Adipose tissue (tissue), 3 donors: ENCODE measurements around the gene DPP8. TPM values are rescaled to one million over a fixed set of nuclear protein-coding genes. Genes with fewer than 3 reads are reported as not detected.
"Not testable (repeated sequence)": the region's sequence is repeated elsewhere in the genome, so short reads cannot be mapped to it uniquely, and the experiment has no call there.

Experiments used
- H3K27ac ChIP-seq: one replicate; pipeline ENCODE4 v1.5.1; 2013; ENCODE audit warnings: low read depth, low read length
- WGBS, 3 donors: extraction: QIAGEN DNeasy Blood & Tissue Kit; methylation state at CpG; one replicate each; pipeline ENCODE4 v1.1.7; 2013; 5-methylcytosine and 5-hydroxymethylcytosine counted together
- polyA plus RNA-seq, 3 donors: library from polyadenylated mRNA; stranded (reverse); fragments of 200-250 nt; gene quantifications; one replicate each; pipeline ENCODE4 v1.2.3, GENCODE V29; 2013
- donor health status: healthy with polysubstance abuse.
- donor health status: Bipolar disorder and iron deficiency.
- donor health status: healthy.

DPP8 gene
- polyA plus RNA-seq, result 10 to 100 TPM in 2 of 3 donors, 1 to 10 TPM in 1; 8.4 to 10.8 (median 10.5) TPM

GRCh38 chr15:65516997-65517865, at the start of gene DPP8:
Gene DPP8 (minus strand): TSS chr15:65517689. CDS start chr15:65512553, 5,136 bp downstream.
- 0 to 1% (median 1%) methylated on average over 69 to 75 of the region's 75 CpGs for WGBS, 3 donors
- H3K27ac ChIP-seq, result peak within 1 kb of the TSS; percentile 46

DNA sequence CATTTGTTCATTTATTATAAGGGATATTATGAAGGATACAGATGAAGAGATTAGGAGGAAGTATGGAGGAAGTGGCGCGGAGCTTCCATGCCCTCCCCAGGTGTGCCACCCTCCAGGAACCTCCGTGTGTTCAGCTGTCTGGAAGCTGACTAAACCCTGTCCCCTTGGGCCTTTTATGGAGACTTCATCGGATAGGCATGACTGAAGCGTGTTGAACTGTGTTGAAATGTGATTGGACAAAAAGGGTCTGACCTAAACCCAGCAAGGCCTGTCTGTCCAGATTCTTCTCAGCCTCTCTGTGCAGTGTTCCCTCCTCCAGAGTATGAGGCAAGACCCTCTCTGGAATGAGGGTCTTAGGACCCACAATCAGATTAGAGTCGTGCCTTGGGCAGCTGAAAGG, 44.4 kb upstream of the DPP8 start:
- no peak overlapping the region for H3K27ac ChIP-seq
- WGBS, 3 donors, result 83 to 93% (median 92%) methylated on average over 6 of the region's 6 CpGs

DNA sequence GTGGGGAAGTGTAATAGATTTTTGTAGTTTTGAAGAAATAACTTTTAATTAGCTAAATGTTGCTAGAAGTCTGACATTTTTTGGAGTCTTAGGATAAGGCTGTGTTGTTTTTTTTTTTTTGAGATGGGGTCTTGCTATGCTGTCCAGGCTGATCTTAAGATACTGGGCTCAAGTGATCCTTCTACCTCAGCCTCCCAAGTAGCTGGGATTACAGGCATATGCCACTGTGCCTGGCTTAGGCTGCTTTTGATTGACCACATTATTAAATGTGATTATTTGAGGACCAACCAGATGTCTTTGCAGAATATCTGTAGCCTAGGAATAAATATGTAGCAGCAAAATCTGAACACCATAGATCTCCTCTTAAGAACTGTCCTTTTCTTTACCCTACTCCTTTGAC, 42.5 kb upstream of the DPP8 start:
- no peak overlapping the region for H3K27ac ChIP-seq

DNA sequence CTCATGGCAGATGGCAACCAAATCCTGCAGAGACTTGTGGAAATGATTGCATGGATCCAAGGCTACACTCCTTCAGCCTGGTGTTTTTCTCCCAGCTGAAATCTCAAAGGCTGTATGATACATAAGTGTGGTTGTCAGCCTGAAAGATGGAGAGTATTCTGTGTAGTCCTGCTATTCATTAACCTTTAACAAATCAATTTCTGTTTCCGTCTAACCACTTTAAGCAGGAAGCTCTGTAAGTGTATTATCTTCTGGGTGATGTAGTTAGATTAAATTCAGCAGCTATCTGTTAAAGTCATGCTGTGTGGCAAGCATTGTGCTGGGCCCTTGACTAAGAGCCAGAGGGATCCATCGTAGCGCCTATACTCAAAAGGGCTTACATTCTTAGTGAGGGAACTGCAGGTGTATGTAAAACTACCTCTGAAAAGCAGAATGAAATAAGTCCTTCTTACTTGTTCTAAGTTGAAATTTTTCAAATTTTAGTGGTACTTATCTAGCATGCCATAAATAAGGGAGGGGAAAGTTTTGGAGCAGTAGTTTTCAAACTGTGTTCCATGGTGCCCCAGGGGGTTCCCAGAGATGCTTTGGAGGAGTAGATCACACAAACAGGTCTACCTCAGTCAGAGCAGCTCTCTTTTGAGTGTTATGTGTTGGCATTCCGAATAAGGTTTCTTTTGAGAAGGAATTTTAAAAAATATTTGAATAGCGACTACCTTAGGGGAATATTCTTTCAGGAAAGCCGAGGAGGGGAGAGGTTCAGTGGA, 41.7 kb upstream of the DPP8 start:
- no peak overlapping the region for H3K27ac ChIP-seq
- 83 to 98% (median 95%) methylated on average over 6 of the region's 6 CpGs for WGBS, 3 donors

- 80 to 86% (median 80%) methylated on average over 5 of the region's 5 CpGs for WGBS, 3 donors
- no peak overlapping the region for H3K27ac ChIP-seq
These were observed 40.8 kb upstream of the DPP8 start for GRCh38 chr15:65558336-65558735.

- 95 to 96% (median 96%) methylated on average over 7 of the region's 7 CpGs for WGBS, 3 donors
- H3K27ac ChIP-seq, result no peak overlapping the region
These were observed 39.1 kb upstream of the DPP8 start for GRCh38 chr15:65556622-65557021.

GRCh38 chr15:65553691-65554090, 36.2 kb upstream of the DPP8 start:
- WGBS, 3 donors, result 96 to 99% (median 97%) methylated on average over 3 of the region's 3 CpGs
- H3K27ac ChIP-seq, result no peak overlapping the region

DNA sequence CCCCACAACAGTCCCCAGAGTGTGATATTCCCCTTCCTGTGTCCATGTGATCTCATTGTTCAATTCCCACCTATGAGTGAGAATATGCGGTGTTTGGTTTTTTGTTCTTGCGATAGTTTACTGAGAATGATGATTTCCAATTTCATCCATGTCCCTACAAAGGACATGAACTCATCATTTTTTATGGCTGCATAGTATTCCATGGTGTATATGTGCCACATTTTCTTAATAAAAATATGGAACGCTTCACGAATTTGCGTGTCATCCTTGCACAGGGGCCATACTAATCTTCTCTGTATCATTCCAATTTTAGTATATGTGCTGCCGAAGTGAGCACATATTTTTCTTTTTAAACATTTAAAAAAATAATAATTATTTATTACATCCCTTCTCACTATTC, 35.4 kb upstream of the DPP8 start:
- WGBS, 3 donors, result 94 to 99% (median 98%) methylated on average over 4 of the region's 6 CpGs
- not testable (repeated sequence) for H3K27ac ChIP-seq

- no peak overlapping the region for H3K27ac ChIP-seq
- 47 to 90% (median 80%) methylated on average over 2 of the region's 2 CpGs for WGBS, 3 donors
These were observed 33.7 kb upstream of the DPP8 start for GRCh38 chr15:65551183-65551582.

GRCh38 chr15:65550681-65551098, 33.2 kb upstream of the DPP8 start:
- no peak overlapping the region for H3K27ac ChIP-seq
- WGBS, 3 donors, result 23 to 82% (median 75%) methylated on average over 3 of the region's 3 CpGs

- 94 to 100% (median 95%) methylated on average over 9 of the region's 9 CpGs for WGBS, 3 donors
- not testable (repeated sequence) for H3K27ac ChIP-seq
These were observed 31.8 kb upstream of the DPP8 start for GRCh38 chr15:65549288-65549687.

DNA sequence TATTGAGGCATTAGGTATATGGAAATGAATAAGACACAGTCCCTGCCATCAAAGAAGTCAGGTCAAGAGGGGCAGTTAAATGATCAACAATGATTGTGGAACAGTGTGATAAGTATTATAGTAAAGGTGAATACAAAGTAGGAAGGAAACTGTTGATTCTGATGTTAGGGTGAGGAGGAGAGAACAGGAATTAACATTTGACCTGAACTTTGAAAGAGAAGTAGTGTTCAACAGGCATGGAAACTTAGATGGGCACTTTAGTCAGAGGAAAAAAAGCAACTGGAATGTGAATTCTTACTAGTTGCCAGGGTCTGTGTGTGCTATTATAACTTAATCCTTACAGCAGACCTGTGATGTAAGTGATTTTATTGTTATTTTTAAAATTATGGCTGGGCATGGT, 30.4 kb upstream of the DPP8 start:
- no peak overlapping the region for H3K27ac ChIP-seq

DNA sequence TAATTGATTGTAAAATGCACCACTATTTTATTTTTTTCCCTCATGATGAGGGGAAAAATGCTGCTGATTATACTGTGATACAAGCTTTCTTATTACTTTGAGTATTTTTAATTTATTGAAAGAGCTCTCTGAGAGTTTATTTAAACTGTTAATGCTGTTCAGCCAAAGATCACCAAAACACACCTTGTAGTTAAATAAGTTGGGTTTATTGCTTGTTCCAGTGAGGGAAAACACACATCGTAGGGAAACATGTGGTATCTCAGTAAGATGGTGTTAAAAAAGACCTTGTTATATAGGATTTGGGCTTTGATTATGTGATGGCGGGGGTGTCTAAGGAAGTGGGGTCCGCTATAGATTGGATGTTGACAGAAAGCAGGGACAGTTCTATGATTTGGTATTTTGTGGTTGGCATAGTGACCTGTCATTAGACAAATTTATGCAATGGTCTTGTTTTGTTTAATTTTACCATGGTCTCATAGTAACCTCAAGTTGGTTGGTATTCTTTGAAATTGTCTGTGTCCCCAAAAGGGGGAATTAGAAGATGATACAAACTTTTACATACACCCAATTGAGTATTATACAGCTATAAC, 23.8 kb upstream of the DPP8 start:
- WGBS, 3 donors, result 93 to 98% (median 95%) methylated on average over 3 of the region's 3 CpGs
- no peak overlapping the region for H3K27ac ChIP-seq

DNA sequence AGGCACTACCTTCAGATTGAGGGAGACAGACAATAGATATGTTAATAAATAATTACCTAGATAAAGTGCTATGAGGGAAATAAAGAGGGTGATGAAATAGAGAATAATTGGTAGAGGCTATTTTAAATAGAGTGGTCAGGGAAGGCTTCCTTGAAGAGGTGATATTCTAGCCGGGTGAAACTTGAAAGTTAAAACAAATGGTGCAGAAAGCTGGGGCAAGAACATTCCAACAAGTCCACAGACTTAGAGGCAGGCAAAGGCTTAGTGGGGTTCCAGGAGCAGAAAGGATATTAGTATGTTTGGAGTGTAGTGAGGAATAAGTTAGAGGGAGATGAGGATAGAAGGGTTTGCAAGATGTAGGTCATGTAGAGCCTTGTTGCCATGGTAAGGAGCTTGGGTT, 22.8 kb upstream of the DPP8 start:
- 82 to 100% (median 89%) methylated on average over 1 of the region's 1 CpG for WGBS, 3 donors
- H3K27ac ChIP-seq, result no peak overlapping the region

DNA sequence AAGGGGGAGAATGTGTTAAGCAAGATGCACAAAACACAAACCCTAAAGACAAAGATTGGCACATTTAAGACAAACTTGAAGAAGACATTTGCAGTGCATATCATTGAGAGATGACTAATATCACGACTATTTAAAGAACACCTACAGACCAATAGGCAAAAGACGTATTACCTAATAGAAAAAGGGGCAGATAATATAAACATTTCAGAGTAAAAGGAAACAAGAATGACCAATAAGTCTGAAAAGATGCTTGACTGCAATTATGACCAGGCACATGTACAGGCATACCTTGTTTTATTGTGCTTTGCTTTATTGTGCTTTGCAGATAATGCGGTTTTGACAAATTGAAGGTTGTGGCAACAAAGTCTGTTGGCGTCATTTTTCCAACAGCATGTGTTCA, 17.7 kb upstream of the DPP8 start:
- no peak overlapping the region for H3K27ac ChIP-seq
- WGBS, 3 donors, result 91 to 94% (median 92%) methylated on average over 4 of the region's 4 CpGs

DNA sequence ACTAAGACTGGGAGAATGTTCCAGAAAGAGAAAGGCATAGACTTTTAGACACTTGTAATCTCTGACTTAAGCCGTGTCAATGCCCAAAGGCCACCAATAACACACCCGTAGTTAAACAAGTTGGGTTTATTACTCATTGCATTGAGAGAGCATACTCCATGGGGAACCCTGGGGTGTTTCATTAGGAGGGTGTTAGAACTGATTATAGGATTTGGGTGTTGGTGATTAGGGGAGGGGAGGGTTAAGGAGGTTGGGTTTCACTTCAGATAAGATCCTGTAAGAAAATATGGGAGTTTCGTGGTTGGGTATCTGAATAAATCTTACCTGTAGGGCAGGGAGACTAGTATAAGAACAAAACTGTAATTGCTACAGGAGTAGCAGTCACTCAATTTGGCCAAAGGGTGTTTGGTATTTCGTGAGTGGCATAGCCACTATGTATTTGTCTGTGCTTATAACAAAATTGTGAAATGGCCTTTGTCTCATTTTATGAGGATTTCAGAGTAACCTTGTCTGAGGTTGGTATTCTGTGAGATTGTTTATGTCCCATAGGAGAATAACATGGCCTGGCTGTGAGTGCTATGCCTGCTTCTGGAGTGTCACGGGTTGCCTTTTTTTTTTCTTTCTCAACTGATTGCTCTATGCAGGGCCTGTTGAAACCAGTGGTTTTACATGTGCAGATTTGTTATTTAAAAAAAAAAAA, 15.7 kb upstream of the DPP8 start:
- H3K27ac ChIP-seq, result no peak overlapping the region
- 67 to 80% (median 76%) methylated on average over 5 of the region's 5 CpGs for WGBS, 3 donors

- H3K27ac ChIP-seq, result no peak overlapping the region
- 34 to 90% (median 87%) methylated on average over 1 of the region's 1 CpG for WGBS, 3 donors
These were observed 15.2 kb upstream of the DPP8 start for GRCh38 chr15:65532738-65533051.

GRCh38 chr15:65530318-65531111, 13.0 kb upstream of the DPP8 start, which contains the start of gene HACD3:
Gene HACD3 (plus strand): TSS chr15:65530463. CDS start chr15:65530632, 169 bp downstream.
- WGBS, 3 donors, result 0 to 1% (median 1%) methylated on average over 87 to 88 of the region's 88 CpGs
- no peak within 1 kb of the TSS for H3K27ac ChIP-seq
